Lower leg skin (tissue), 3 donors: ENCODE measurements around the gene STK24.

Experiments used
- POLR2A ChIP-seq, 2 donors: fragments of 450-650 bp; IDR thresholded peaks; one replicate each; pipeline ENCODE4 v1.6.1; 2016 to 2017; ENCODE audit warnings: antibody characterized with exemption in 2 of 2, mild to moderate bottlenecking in 1 of 2, moderate library complexity in 1 of 2
- TF ChIP-seq, protein P1 (sequence below), 3 donors: fragments of 450-650 bp; IDR thresholded peaks; one replicate each; pipeline ENCODE4 v1.5.1; 2016; ENCODE audit warnings: antibody characterized with exemption in 3 of 3, mild to moderate bottlenecking in 3 of 3, moderate library complexity in 2 of 3

DNA sequence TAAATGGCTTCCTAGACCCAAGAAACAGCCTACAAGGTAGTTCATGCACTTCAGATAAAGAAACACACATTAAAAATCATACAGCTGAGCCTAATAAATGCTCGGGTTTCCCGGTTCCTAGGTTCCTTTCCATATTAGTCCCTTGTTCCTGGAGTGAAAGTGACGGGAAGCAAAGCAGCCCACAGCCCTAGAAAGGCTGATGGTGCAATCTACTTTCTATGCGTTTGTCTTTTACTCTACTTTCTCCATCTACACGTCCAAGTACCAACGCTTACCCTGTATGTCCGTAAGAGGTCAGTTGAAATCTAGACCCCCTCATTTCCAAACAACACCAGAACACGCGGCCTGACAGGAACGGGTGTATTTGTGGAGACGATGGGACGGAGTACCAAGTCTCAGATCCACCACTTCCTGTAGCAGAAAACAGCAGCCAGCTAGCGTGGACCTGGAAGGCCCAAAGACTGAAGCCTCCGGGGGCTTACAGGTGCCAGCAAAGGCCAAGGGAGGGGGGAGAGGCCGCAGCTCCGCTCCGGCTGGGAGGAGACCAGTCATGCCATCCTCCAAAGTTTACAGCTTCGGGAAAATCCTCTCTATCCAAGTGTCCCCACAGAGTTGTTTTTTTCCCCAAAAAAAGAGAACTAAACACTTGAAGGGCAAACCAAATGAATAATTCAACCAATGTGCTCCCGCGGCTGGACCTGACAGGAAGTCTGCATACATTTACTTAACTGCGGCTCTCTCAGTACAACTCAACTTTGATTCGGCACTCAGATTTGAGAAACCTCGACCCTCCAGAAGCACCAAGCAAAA is 34.1 kb downstream of the STK24 start:
- TF ChIP-seq, protein P1, sequence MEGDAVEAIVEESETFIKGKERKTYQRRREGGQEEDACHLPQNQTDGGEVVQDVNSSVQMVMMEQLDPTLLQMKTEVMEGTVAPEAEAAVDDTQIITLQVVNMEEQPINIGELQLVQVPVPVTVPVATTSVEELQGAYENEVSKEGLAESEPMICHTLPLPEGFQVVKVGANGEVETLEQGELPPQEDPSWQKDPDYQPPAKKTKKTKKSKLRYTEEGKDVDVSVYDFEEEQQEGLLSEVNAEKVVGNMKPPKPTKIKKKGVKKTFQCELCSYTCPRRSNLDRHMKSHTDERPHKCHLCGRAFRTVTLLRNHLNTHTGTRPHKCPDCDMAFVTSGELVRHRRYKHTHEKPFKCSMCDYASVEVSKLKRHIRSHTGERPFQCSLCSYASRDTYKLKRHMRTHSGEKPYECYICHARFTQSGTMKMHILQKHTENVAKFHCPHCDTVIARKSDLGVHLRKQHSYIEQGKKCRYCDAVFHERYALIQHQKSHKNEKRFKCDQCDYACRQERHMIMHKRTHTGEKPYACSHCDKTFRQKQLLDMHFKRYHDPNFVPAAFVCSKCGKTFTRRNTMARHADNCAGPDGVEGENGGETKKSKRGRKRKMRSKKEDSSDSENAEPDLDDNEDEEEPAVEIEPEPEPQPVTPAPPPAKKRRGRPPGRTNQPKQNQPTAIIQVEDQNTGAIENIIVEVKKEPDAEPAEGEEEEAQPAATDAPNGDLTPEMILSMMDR (IDR thresholded peaks at IDR 0.05), result no peak
- no peak for TF ChIP-seq POLR2A (IDR thresholded peaks at IDR 0.05)
